SHP77 (cell line): ENCODE measurements around the gene CHRM1.
"Not testable (repeated sequence)": the region's sequence is repeated elsewhere in the genome, so short reads cannot be mapped to it uniquely, and the experiment has no call there.

Experiments used
- DNase-seq, 2 experiments: peaks; one replicate each; lab custom pipeline; 2025; lab: John Stamatoyannopoulos, UW

The CHRM1 gene

DNA sequence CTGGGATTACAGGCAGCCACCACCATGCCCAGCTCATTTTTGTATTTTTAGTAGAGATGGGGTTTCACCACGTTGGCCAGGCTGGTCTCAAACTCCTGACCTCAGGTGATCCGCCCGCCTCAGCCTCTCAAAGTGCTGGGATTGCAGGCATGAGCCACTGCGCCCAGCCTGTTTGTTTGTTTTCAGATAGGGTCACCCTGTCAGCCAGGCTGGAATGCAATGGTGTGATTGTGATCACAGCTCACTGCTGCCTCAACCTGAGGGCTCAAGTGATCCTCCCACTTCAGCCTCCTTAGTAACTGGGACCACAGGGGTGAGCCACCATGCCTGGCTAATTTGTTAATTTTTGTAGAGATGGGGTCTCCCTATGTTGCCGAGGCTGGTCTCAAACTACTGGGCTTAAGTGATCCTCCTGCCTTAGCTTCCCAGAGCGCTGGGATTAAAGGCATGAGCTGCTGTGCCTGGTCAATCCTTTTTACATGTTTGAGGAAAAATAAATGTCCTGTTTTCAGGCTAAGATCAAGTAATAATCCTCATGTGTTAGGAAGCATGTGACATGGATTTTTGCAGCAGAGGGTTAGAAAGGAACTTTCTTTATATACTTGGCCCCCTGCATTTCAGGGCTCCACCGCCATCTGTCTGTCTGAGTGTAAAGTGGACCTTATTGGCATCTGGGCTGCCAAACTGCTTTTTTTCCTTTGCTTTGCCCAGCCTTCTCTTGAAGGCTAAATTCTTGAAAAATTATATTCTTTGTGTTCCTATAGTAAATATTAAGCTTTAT is 45.3 kb downstream of the CHRM1 start:
- DNase-seq, result no peak

DNA sequence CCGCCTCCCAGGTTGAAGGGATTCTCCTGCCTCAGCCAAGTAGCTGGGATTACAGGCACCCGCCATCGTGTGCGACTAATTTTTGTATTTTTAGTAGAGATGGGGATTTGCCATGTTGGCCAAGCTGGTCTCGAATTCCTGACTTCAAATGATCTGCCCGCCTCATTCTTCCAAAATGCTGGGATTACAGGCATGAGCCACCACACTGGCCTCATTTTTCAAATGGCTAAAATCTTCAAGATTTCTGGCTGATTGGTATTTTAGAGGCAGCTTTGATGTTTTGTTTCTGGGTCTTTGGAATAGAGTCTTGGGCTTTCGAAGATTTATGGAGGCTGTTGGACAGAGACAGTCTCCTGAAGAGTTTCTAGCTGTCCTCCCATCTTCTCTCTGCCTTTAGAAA is 46.3 kb downstream of the CHRM1 start:
- DNase-seq, result no peak

DNA sequence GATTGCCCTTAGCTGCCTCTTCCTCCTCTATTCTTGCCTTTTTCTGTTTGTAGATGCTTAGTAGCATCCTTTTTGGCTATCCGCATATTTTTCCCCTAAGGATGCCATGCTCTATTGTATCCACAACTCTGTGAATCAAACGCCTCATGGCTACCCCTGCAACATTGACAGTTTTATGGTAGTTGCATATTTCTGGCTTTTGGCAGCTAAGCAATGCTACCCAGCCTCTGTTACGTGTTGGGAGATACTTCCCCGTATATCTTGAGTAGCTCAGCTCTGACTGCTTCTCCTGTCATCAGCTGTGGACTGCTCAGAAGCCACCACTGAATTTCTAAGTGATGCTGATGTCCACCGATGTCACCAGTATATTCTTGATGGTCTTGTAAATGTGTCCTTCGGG is 55.5 kb downstream of the CHRM1 start:
- no peak for DNase-seq

DNA sequence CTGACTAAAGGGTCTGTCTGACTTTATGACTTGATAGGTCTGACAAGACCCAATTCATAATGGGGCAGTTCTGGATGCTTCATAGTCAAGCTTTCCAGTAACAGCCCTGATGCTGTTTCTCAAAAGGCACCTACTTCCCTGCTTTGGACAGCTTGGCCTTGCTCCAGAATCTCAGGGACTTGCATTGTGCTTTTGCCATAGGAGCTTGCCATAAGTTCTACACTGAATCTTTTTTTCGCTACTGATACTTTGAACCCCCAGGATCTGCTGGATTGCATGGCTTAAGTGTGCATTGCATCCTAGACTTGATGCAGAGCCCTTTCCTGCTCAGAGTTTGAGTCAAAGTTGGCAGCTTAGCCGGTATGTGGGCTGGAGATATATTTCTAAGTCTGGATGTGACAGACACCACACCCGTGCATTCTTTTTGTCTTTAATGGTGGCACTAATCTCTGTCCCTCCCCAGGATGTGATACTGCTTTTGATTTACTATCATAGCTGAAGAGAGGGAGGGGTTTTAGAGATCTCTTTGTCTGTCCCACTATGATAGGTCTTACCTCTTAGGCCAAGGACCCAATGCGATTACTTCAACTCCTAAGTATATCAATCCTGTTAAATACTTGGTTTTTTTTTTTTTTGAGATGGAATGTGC is 57.4 kb downstream of the CHRM1 start:
- no peak for DNase-seq

DNA sequence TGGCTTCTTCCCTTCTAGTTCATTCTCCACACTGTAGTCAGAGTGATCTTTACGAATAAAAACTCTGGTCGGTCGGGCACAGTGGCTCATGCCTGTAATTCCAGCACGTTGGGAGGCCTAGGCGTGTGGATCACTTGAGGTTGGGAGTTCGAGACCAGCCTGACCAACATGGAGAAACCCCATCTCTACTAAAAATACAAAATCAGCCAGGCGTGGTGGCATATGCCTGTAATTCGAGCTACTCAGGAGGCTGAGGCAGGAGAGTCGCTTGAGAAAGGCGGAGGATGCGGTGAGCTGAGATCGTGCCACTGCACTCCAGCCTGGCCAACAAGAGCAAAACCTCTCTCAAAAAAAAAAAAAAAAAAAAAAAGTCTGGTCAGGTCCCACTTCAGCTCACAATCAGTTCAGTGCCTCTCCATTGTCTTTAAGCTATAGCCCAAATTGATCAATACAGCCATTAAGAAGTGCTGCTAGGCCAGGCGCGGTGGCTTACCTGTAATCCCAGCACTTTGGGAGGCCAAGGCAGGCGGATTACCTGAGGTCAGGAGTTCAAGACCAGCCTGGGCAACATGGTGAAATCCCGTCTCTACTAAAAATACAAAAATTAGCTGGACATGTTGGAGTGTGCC is 59.5 kb downstream of the CHRM1 start:
- not testable (repeated sequence) for DNase-seq

DNA sequence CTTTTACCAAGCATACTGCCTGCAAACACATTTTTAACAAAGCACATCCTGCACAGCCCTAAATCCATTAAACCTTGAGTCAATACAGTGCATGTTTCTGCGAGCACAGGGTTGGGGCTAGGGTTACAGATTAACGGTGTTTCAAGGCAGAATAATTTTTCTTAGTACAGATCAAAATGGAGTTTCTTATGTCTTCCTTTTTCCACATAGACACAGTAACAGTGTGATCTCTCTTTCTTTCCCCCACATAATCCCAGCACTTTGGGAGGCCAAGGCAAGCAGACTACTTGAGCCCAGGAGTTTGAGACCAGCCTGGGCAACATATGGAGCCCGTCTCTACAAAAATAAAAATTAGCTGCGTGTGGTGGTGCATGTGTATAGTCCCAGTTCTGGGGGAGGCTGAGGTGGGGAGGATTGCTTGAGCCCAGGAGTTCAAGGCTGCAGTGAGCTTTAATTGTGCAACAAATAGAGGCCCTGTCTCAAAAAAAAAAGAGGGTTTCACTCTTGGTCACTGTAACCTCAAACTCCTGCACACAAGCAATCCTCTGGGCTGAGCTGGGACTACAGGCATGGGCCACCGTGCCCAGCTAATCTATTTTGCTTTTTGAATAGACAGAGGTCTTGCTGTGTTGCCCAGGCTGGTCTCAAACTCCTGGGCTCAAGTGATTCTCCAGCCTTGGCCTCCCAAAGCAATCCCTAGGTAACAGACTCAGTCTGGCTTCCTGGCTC is 60.2 kb downstream of the CHRM1 start:
- DNase-seq, result no peak

DNA sequence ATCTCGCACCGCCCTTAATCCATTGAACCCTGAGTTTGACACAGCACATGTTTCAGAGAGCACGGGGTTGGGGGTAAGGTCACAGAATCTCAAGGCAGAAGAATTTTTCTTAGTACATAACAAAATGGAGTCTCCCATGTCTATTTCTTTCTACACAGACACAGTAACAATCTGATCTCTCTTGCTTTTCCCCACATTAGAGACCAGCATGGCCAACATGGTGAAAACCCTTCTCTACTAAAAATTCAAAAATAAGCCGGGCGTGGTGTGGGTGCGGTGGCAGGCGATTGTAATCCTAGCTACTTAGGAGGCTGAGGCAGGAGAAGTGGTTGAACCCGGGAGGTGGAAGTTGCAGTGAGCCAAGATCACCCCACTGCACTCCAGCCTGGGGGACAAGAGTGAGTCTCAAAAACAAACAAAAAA is 61.9 kb downstream of the CHRM1 start:
- DNase-seq, result not testable (repeated sequence)
